ENCODE results near the gene CLGN. TPM values are rescaled to one million over a fixed set of nuclear protein-coding genes. Genes with fewer than 3 reads are reported as not detected.
A peak's percentile ranks its signal among the peaks of the same experiment; 100 is the strongest.

The CLGN gene
- total RNA-seq, 6 experiments from 2014 or later = 0.55 to 8.9 (median 3.6) TPM

DNA sequence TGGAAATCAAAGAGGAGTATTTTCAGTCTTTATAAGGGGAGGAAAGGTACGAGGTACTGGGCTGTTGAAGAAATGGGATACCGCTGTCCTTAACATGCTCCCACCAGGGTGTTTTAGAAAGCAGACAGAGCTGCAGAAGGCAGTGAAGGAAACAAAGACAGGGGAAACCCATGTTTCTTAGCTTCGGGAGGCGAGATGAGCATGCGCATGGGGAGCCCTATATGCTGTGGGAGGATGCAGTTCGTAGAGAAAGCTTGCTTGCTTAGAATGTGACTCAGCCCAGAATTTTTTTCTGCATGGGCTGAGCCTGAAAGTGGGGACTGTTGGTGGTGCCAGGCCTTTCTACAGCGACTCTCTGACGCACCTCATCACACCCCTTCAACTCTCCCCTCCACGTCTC is 82.8 kb downstream of the CLGN start:
- no peak overlapping the region for H3K4me3 ChIP-seq
- H3K9me3 ChIP-seq = no peaks in the 10 kb centered on the region
- H3K4me1 ChIP-seq = no peaks in the 10 kb centered on the region
- WGBS (ENCODE audit: insufficient coverage, low coverage, low lambda C conversion rate, missing lambda C conversion rate) = 95% methylated on average over 6 of the region's 9 CpGs
- no peak overlapping the region for H3K27ac ChIP-seq
- intact Hi-C loops (cut with DNase I) = no loop called here
- no peaks in the 10 kb centered on the region for H3K36me3 ChIP-seq
- no peaks in the 10 kb centered on the region for H3K27me3 ChIP-seq
- DNase-seq = no peak
- TF ChIP-seq POLR2A (IDR thresholded peaks at IDR 0.05) = no peak
- no peak for TF ChIP-seq CTCF (IDR thresholded peaks at IDR 0.05)
- ATAC-seq = no peak

DNA sequence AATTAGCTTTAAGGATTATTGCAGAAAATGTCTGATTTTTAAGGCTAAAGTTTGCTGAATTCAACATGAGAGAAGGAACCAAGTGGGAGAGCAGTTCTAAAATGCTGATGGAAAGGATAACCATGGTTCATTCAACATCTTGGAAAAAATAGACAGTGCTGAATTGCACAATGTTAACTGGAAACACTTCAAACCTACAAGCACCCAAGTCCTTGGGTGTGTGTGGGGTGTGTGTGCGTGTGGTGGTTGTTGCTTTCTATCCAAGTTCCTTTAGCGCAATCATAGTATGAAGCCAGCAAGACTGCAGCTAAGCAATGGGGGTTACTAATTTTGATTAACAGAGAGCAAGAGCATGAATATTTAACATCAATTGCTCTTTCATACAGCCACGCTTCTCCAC is 83.3 kb downstream of the CLGN start:
- ATAC-seq = peak in 1 of 4 donors; percentile 46
- H3K4me3 ChIP-seq = no peak overlapping the region
- DNase-seq = no peak
- 74% methylated on average over 2 of the region's 3 CpGs for WGBS (ENCODE audit: insufficient coverage, low coverage, low lambda C conversion rate, missing lambda C conversion rate)
- no peak overlapping the region for H3K27ac ChIP-seq
- no peaks in the 10 kb centered on the region for H3K4me1 ChIP-seq
- no peaks in the 10 kb centered on the region for H3K36me3 ChIP-seq
- intact Hi-C loops (cut with DNase I) = no loop called here
- no peaks in the 10 kb centered on the region for H3K27me3 ChIP-seq
- TF ChIP-seq CTCF (IDR thresholded peaks at IDR 0.05) (no peak), POLR2A (IDR thresholded peaks at IDR 0.05) (no peak)
- H3K9me3 ChIP-seq = no peaks in the 10 kb centered on the region

GRCh38 chr4:140343303-140343702 is 84.1 kb downstream of the CLGN start:
- peak in 1 of 3 donors; percentile 45 for DNase-seq
- intact Hi-C loops (cut with DNase I) = no loop called here
- peak; percentile 65 to 80 (median 76) for ATAC-seq
- H3K27ac ChIP-seq = no peak overlapping the region
- H3K4me3 ChIP-seq = peak overlapping the region in 1 of 3 donors; percentile 9
- no peaks in the 10 kb centered on the region for H3K9me3 ChIP-seq
- H3K36me3 ChIP-seq = no peaks in the 10 kb centered on the region
- H3K27me3 ChIP-seq = no peaks in the 10 kb centered on the region
- no peaks in the 10 kb centered on the region for H3K4me1 ChIP-seq
- WGBS (ENCODE audit: insufficient coverage, low coverage, low lambda C conversion rate, missing lambda C conversion rate) = 4% methylated on average over 5 of the region's 5 CpGs
- no peak for TF ChIP-seq CTCF (IDR thresholded peaks at IDR 0.05)
- TF ChIP-seq POLR2A (IDR thresholded peaks at IDR 0.05) = no peak

DNA sequence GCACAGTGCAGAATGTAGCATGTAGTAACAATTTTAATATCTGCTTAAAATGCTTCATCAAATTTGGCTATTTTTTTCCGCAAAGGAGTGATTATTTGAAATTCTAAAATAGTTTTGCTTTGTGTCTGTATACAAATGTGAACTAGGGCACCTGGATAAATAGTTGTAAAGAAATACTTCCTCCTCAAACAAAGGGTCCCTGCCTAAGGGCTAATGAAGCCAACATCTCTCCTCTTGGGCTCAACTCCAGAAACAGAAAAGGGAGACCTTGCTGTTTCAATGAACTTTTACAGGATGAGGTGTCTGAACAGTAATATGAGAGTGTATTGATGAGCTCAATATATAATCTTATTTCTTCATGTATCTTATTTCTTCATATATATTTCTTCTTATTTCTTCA is 84.8 kb downstream of the CLGN start:
- ATAC-seq = no peak
- no peaks in the 10 kb centered on the region for H3K27me3 ChIP-seq
- DNase-seq = no peak
- no peaks in the 10 kb centered on the region for H3K9me3 ChIP-seq
- H3K4me3 ChIP-seq = no peak overlapping the region
- H3K36me3 ChIP-seq = no peaks in the 10 kb centered on the region
- 100% methylated on average over 1 of the region's 1 CpG for WGBS (ENCODE audit: insufficient coverage, low coverage, low lambda C conversion rate, missing lambda C conversion rate)
- H3K4me1 ChIP-seq = no peaks in the 10 kb centered on the region
- TF ChIP-seq POLR2A (IDR thresholded peaks at IDR 0.05) (no peak), CTCF (IDR thresholded peaks at IDR 0.05) (no peak)
- intact Hi-C loops (cut with DNase I) = no loop called here
- H3K27ac ChIP-seq = no peak overlapping the region

Other genes starting within 250 kb of the CLGN start
- gene SCOC, start 54.0 kb downstream of the CLGN start, total RNA-seq = 10 to 100 TPM; 23.1 to 39.3 (median 29.3) TPM
- not detected for gene MGAT4D, start 70.6 kb upstream of the CLGN start, total RNA-seq
- gene ELMOD2, start 96.5 kb upstream of the CLGN start, total RNA-seq = 10 to 100 TPM; 13.2 to 18.6 (median 16.3) TPM
- not detected for gene UCP1, start 141.3 kb upstream of the CLGN start, total RNA-seq

All from right lobe of liver (tissue), 6 donors.